ENCODE measurements around the gene SLC7A9. TPM values are rescaled to one million over a fixed set of nuclear protein-coding genes. Genes with fewer than 3 reads are reported as not detected.

The SLC7A9 gene
- polyA plus RNA-seq, 1 donor from 2014 or later: 2.5 TPM

- Histone ChIP-seq H3K4me2 (ENCODE audit: low read length) (no peak overlapping the region), H4K20me1 (ENCODE audit: insufficient read depth) (no peaks in the 10 kb centered on the region), H3K9me3 (ENCODE audit: low read length) (no peaks in the 10 kb centered on the region), H3K9ac (ENCODE audit: low read length) (no peak overlapping the region), H3F3A (ENCODE audit: insufficient read depth, low read length, poor library complexity, severe bottlenecking) (no peaks in the 10 kb centered on the region), H3K9me2 (ENCODE audit: insufficient read depth, low read length) (no peaks in the 10 kb centered on the region), H2AFZ (ENCODE audit: low read depth, low read length) (no peak overlapping the region), H3K27ac (ENCODE audit: low read length) (no peak overlapping the region), H3K27me3 (ENCODE audit: insufficient read depth, low read depth, low read length) (no peaks in the 10 kb centered on the region), H3K79me2 (replicated peaks; ENCODE audit: insufficient read depth, low read length) (no peaks in the 10 kb centered on the region), H3K4me3 (ENCODE audit: low read length) (no peak overlapping the region), H3K36me3 (ENCODE audit: insufficient read depth, low read length) (no peaks in the 10 kb centered on the region)
- TF ChIP-seq EZH2 (IDR thresholded peaks at IDR 0.05; ENCODE audit: borderline replicate concordance, insufficient read depth, low read length, poor library complexity, severe bottlenecking) (no peak), CTCF (IDR thresholded peaks at IDR 0.05; ENCODE audit: poor library complexity, severe bottlenecking) (no peak), TAF1 (IDR thresholded peaks at IDR 0.05; ENCODE audit: low read depth) (no peak), EP300 (conservative IDR thresholded peaks at IDR 0.05; ENCODE audit: poor library complexity, severe bottlenecking) (no peak), MXI1 (conservative IDR thresholded peaks at IDR 0.05; ENCODE audit: poor library complexity, severe bottlenecking) (no peak), SMC3 (conservative IDR thresholded peaks at IDR 0.05; ENCODE audit: poor library complexity) (no peak), POLR2AphosphoS5 (IDR thresholded peaks at IDR 0.05) (no peak), RAD21 (conservative IDR thresholded peaks at IDR 0.05) (no peak)
- TF ChIP-seq, protein P1, sequence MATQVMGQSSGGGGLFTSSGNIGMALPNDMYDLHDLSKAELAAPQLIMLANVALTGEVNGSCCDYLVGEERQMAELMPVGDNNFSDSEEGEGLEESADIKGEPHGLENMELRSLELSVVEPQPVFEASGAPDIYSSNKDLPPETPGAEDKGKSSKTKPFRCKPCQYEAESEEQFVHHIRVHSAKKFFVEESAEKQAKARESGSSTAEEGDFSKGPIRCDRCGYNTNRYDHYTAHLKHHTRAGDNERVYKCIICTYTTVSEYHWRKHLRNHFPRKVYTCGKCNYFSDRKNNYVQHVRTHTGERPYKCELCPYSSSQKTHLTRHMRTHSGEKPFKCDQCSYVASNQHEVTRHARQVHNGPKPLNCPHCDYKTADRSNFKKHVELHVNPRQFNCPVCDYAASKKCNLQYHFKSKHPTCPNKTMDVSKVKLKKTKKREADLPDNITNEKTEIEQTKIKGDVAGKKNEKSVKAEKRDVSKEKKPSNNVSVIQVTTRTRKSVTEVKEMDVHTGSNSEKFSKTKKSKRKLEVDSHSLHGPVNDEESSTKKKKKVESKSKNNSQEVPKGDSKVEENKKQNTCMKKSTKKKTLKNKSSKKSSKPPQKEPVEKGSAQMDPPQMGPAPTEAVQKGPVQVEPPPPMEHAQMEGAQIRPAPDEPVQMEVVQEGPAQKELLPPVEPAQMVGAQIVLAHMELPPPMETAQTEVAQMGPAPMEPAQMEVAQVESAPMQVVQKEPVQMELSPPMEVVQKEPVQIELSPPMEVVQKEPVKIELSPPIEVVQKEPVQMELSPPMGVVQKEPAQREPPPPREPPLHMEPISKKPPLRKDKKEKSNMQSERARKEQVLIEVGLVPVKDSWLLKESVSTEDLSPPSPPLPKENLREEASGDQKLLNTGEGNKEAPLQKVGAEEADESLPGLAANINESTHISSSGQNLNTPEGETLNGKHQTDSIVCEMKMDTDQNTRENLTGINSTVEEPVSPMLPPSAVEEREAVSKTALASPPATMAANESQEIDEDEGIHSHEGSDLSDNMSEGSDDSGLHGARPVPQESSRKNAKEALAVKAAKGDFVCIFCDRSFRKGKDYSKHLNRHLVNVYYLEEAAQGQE (IDR thresholded peaks at IDR 0.05; ENCODE audit: borderline replicate concordance): no peak
Measured at GRCh38 chr19:32811151-32811550, 58.4 kb downstream of the SLC7A9 start.

DNA sequence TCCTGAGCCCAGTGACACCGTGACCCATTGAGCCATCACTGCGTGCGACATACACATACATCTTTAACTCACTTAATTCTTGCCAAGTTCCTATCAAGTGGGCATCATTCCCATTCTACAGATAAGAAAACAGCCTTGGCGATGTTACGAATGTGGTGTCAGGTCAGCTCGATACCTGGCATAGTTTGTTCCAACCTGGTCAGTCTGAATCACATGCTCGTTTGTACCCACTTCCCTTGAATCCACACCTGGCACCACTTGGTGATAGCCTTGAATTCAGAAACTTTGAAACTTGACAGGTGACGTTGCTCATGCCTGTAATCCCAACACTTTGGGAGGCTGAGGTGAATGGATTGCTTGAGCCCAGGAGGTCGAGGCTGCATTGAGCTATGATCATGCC is 59.1 kb downstream of the SLC7A9 start:
- Histone ChIP-seq H2AFZ (ENCODE audit: low read depth, low read length) (no peak overlapping the region), H3K9me2 (ENCODE audit: insufficient read depth, low read length) (no peaks in the 10 kb centered on the region), H3K36me3 (ENCODE audit: insufficient read depth, low read length) (no peaks in the 10 kb centered on the region)

More for the DNA sequence above, 59.1 kb downstream of the SLC7A9 start:
- Histone ChIP-seq H3K4me3 (ENCODE audit: low read length) (no peak overlapping the region), H4K20me1 (ENCODE audit: insufficient read depth) (no peaks in the 10 kb centered on the region), H3K27me3 (ENCODE audit: insufficient read depth, low read depth, low read length) (no peaks in the 10 kb centered on the region), H3K9me3 (ENCODE audit: low read length) (no peaks in the 10 kb centered on the region), H3K4me2 (ENCODE audit: low read length) (no peak overlapping the region), H3K27ac (ENCODE audit: low read length) (no peak overlapping the region), H3K9ac (ENCODE audit: low read length) (no peak overlapping the region), H3K79me2 (replicated peaks; ENCODE audit: insufficient read depth, low read length) (no peaks in the 10 kb centered on the region), H3F3A (ENCODE audit: insufficient read depth, low read length, poor library complexity, severe bottlenecking) (no peaks in the 10 kb centered on the region)
- TF ChIP-seq EZH2 (IDR thresholded peaks at IDR 0.05; ENCODE audit: borderline replicate concordance, insufficient read depth, low read length, poor library complexity, severe bottlenecking) (no peak), MXI1 (conservative IDR thresholded peaks at IDR 0.05; ENCODE audit: poor library complexity, severe bottlenecking) (no peak), CTCF (IDR thresholded peaks at IDR 0.05; ENCODE audit: poor library complexity, severe bottlenecking) (no peak), SMC3 (conservative IDR thresholded peaks at IDR 0.05; ENCODE audit: poor library complexity) (no peak), RAD21 (conservative IDR thresholded peaks at IDR 0.05) (no peak), TAF1 (IDR thresholded peaks at IDR 0.05; ENCODE audit: low read depth) (no peak)
- TF ChIP-seq, protein P1 (IDR thresholded peaks at IDR 0.05; ENCODE audit: borderline replicate concordance): no peak

Measured in neural cell (in vitro differentiated cells).